ENCODE measurements around the gene CARD14. TPM values are rescaled to one million over a fixed set of nuclear protein-coding genes. Genes with fewer than 3 reads are reported as not detected.

Gene CARD14
- total RNA-seq, 1 experiment from 2014 or later: 0.24 TPM

GRCh38 chr17:80189611-80190010, 19.8 kb downstream of the CARD14 start:
- Histone ChIP-seq H3K27me3 (ENCODE audit: insufficient read depth, low read length) (no peaks in the 10 kb centered on the region), H3K4ac (ENCODE audit: low read depth, low read length) (no peak overlapping the region), H3K4me1 (ENCODE audit: insufficient read depth, low read length) (no peaks in the 10 kb centered on the region), H2BK15ac (ENCODE audit: low read depth, low read length) (no peak overlapping the region), H3K23ac (ENCODE audit: insufficient read length, low read depth, low read length) (no peak overlapping the region), H2AK5ac (ENCODE audit: insufficient read length, low read length) (no peak overlapping the region), H4K91ac (ENCODE audit: insufficient read length, low read depth, low read length) (no peak overlapping the region), H2BK120ac (ENCODE audit: low read depth, low read length, poor library complexity, severe bottlenecking) (no peak overlapping the region), H2BK5ac (ENCODE audit: insufficient read length, low read length) (no peak overlapping the region), H3K27ac (ENCODE audit: insufficient read length, low read depth, low read length) (no peak overlapping the region), H3K14ac (ENCODE audit: insufficient read depth, low read length) (no peak overlapping the region), H3K9me3 (ENCODE audit: control insufficient read depth, low read depth, low read length) (no peaks in the 10 kb centered on the region), H2BK20ac (ENCODE audit: low read depth, low read length, poor library complexity, severe bottlenecking) (no peak overlapping the region), H4K20me1 (ENCODE audit: control insufficient read depth, insufficient read depth, insufficient read length) (no peaks in the 10 kb centered on the region), H3K9ac (ENCODE audit: extremely low read depth, insufficient read length, low read length) (no peak overlapping the region), H4K8ac (replicated peaks; ENCODE audit: insufficient read length, low read depth, low read length) (no peak overlapping the region), H3K23me2 (ENCODE audit: insufficient read length, low read depth, low read length, poor library complexity, severe bottlenecking) (no peaks in the 10 kb centered on the region), H3K4me2 (ENCODE audit: insufficient read depth, insufficient read length, low read length) (no peak overlapping the region), H3K56ac (ENCODE audit: insufficient read length, low read depth, low read length) (no peak overlapping the region), H2BK12ac (ENCODE audit: insufficient read length, low read depth, low read length) (no peak overlapping the region), H3T11ph (ENCODE audit: low read length) (no peak overlapping the region), H3K79me1 (ENCODE audit: insufficient read depth, low read depth, low read length, poor library complexity, severe bottlenecking) (no peaks in the 10 kb centered on the region), H2AFZ (ENCODE audit: low read length) (no peak overlapping the region), H3K79me2 (ENCODE audit: insufficient read depth, low read length) (no peaks in the 10 kb centered on the region), H3K18ac (ENCODE audit: insufficient read length, low read depth, low read length) (no peak overlapping the region), H4K5ac (ENCODE audit: insufficient read length, low read depth, low read length) (no peak overlapping the region)
- Mint-ChIP-seq H3K4me3 (no peak overlapping the region), H3K27me3 (ENCODE audit: low read depth) (peaks cover 8% of the 10 kb centered on the region), H3K27ac (no peak overlapping the region), H3K9me3 (no peaks in the 10 kb centered on the region), H3K4me1 (peaks cover 0 to 10% of the 10 kb centered on the region in 2 experiments; a peak in 2 of 4 replicates), H3K36me3 (ENCODE audit: insufficient read depth in 1 of 3, low read depth in 3 of 3) (no peaks in the 10 kb centered on the region)
- peak; percentile 30 for DNase-seq
- no CpG with 5 or more reads among the region's 23 CpGs for WGBS (ENCODE audit: extremely low coverage, insufficient read length, low lambda C conversion rate)
- no peak for TF ChIP-seq CTCF (conservative IDR thresholded peaks at IDR 0.05)
